Activated T-helper 17 cell treated with anti-CD3 and anti-CD28 coated beads, Interleukin-2, amount 50 U/mL, for 72 hours (primary cell): Measurements from ENCODE around the gene TXNDC11. TPM values are rescaled to one million over a fixed set of nuclear protein-coding genes. Genes with fewer than 3 reads are reported as not detected.

Source experiments
- ATAC-seq: fragments of 150-1000 bp; cut with Tn5 transposase; replicated peaks from 2 replicates; pipeline ENCODE4 v1.10.0; 2021; ENCODE audit warnings: mild to moderate bottlenecking, moderate library complexity
- H3K27ac Mint-ChIP-seq: one replicate; pipeline ENCODE4 v1.8.0; 2022; ENCODE audit warnings: mixed read lengths
- H3K27me3 Mint-ChIP-seq: one replicate; pipeline ENCODE4 v1.8.0; 2022; ENCODE audit warnings: mixed read lengths
- H3K36me3 Mint-ChIP-seq: one replicate; pipeline ENCODE4 v1.8.0; 2022; ENCODE audit warnings: low read depth, mild to moderate bottlenecking, mixed read lengths
- H3K4me1 Mint-ChIP-seq: one replicate; pipeline ENCODE4 v1.8.0; 2022; ENCODE audit warnings: mixed read lengths
- H3K4me3 Mint-ChIP-seq: one replicate; pipeline ENCODE4 v1.8.0; 2022; ENCODE audit warnings: mild to moderate bottlenecking, mixed read lengths
- H3K9me3 Mint-ChIP-seq: one replicate; pipeline ENCODE4 v1.8.0; 2022; ENCODE audit warnings: mixed read lengths
- total RNA-seq, 2 donors: library from RNA; stranded (reverse); gene quantifications; one replicate each; pipeline ENCODE4 v1.2.3, GENCODE V29; 2022

Gene TXNDC11
- total RNA-seq, 2 donors from 2014 or later = 33.8 to 38.6 TPM

GRCh38 chr16:11635679-11636171 is 106.9 kb downstream of the TXNDC11 start:
- Mint-ChIP-seq H3K4me3 (no peak overlapping the region), H3K9me3 (no peaks in the 10 kb centered on the region), H3K27me3 (no peaks in the 10 kb centered on the region), H3K36me3 (no peaks in the 10 kb centered on the region), H3K27ac (no peak overlapping the region), H3K4me1 (no peaks in the 10 kb centered on the region)
- no peak for ATAC-seq

- ATAC-seq = no peak
- no peak overlapping the region for H3K27ac Mint-ChIP-seq
- H3K4me3 Mint-ChIP-seq = no peak overlapping the region
- H3K27me3 Mint-ChIP-seq = no peaks in the 10 kb centered on the region
- H3K4me1 Mint-ChIP-seq = no peaks in the 10 kb centered on the region
- H3K9me3 Mint-ChIP-seq = no peaks in the 10 kb centered on the region
- H3K36me3 Mint-ChIP-seq = no peaks in the 10 kb centered on the region
Measured at GRCh38 chr16:11635113-11635652, 107.5 kb downstream of the TXNDC11 start.

- no peak overlapping the region for H3K4me3 Mint-ChIP-seq
- no peak for ATAC-seq
- no peaks in the 10 kb centered on the region for H3K36me3 Mint-ChIP-seq
- H3K4me1 Mint-ChIP-seq = peaks cover under 1% of the 10 kb centered on the region
- no peaks in the 10 kb centered on the region for H3K27me3 Mint-ChIP-seq
- H3K27ac Mint-ChIP-seq = no peak overlapping the region
- H3K9me3 Mint-ChIP-seq = no peaks in the 10 kb centered on the region
Measured at GRCh38 chr16:11634312-11634711, 108.3 kb downstream of the TXNDC11 start.

- no peak overlapping the region for H3K4me3 Mint-ChIP-seq
- H3K4me1 Mint-ChIP-seq = peaks cover 6% of the 10 kb centered on the region
- H3K9me3 Mint-ChIP-seq = no peaks in the 10 kb centered on the region
- H3K36me3 Mint-ChIP-seq = no peaks in the 10 kb centered on the region
- no peak for ATAC-seq
- H3K27me3 Mint-ChIP-seq = no peaks in the 10 kb centered on the region
- no peak overlapping the region for H3K27ac Mint-ChIP-seq
Measured at GRCh38 chr16:11633113-11633512, 109.5 kb downstream of the TXNDC11 start.

GRCh38 chr16:11632455-11632939 is 110.2 kb downstream of the TXNDC11 start:
- H3K4me3 Mint-ChIP-seq = no peak overlapping the region
- H3K27me3 Mint-ChIP-seq = no peaks in the 10 kb centered on the region
- H3K27ac Mint-ChIP-seq = no peak overlapping the region
- no peaks in the 10 kb centered on the region for H3K9me3 Mint-ChIP-seq
- no peak for ATAC-seq
- H3K4me1 Mint-ChIP-seq = peaks cover 6% of the 10 kb centered on the region
- no peaks in the 10 kb centered on the region for H3K36me3 Mint-ChIP-seq

GRCh38 chr16:11631214-11631613 is 111.4 kb downstream of the TXNDC11 start:
- no peaks in the 10 kb centered on the region for H3K27me3 Mint-ChIP-seq
- ATAC-seq = no peak
- no peak overlapping the region for H3K27ac Mint-ChIP-seq
- peaks cover 6% of the 10 kb centered on the region for H3K4me1 Mint-ChIP-seq
- H3K9me3 Mint-ChIP-seq = no peaks in the 10 kb centered on the region
- no peak overlapping the region for H3K4me3 Mint-ChIP-seq
- no peaks in the 10 kb centered on the region for H3K36me3 Mint-ChIP-seq

GRCh38 chr16:11630768-11631056 is 111.9 kb downstream of the TXNDC11 start:
- no peak overlapping the region for H3K4me3 Mint-ChIP-seq
- no peaks in the 10 kb centered on the region for H3K9me3 Mint-ChIP-seq
- H3K36me3 Mint-ChIP-seq = no peaks in the 10 kb centered on the region
- ATAC-seq = no peak
- peak overlapping the region; percentile 41 for H3K27ac Mint-ChIP-seq
- peaks cover 6% of the 10 kb centered on the region for H3K4me1 Mint-ChIP-seq
- no peaks in the 10 kb centered on the region for H3K27me3 Mint-ChIP-seq

GRCh38 chr16:11630046-11630767 is 112.5 kb downstream of the TXNDC11 start:
- no peak for ATAC-seq
- Mint-ChIP-seq H3K27me3 (no peaks in the 10 kb centered on the region), H3K27ac (peak overlapping the region; percentile 41), H3K4me1 (peaks cover 6% of the 10 kb centered on the region), H3K4me3 (no peak overlapping the region), H3K36me3 (no peaks in the 10 kb centered on the region), H3K9me3 (no peaks in the 10 kb centered on the region)

Other genes starting within 250 kb of the TXNDC11 start
- gene LITAF, start 155.9 kb downstream of the TXNDC11 start, total RNA-seq = 10 to 100 TPM; 66.0 to 82.9 TPM
- 1 to 10 TPM; 3.3 to 4.9 TPM for gene SNN, start 74.4 kb downstream of the TXNDC11 start, total RNA-seq
- gene ZC3H7A, start 54.4 kb upstream of the TXNDC11 start, total RNA-seq = 100 to 1,000 TPM in 1 of 2 donors, 10 to 100 TPM in 1; 67.6 to 144 TPM
- gene RSL1D1, start 108.7 kb upstream of the TXNDC11 start, total RNA-seq = 100 to 1,000 TPM; 275 to 288 TPM
- gene GSPT1, start 173.1 kb upstream of the TXNDC11 start, total RNA-seq = 100 to 1,000 TPM; 115 to 209 TPM
- 10 to 100 TPM; 14.3 to 21.8 TPM for gene NPIPB2, start 199.2 kb upstream of the TXNDC11 start, total RNA-seq
- gene TNFRSF17, start 222.4 kb upstream of the TXNDC11 start, total RNA-seq = not detected
- gene SNX29, start 233.9 kb upstream of the TXNDC11 start, total RNA-seq = 10 to 100 TPM in 1 of 2 donors, 1 to 10 TPM in 1; 9.8 to 11.8 TPM